Measurements from ENCODE around the gene KDM4D.

GRCh38 chr11:94968334-94968958, 5.1 kb upstream of the KDM4D start:
- TF ChIP-seq POLR2AphosphoS5 (IDR thresholded peaks at IDR 0.05; ENCODE audit: low read depth) (no peak), SPI1 (IDR thresholded peaks at IDR 0.05; ENCODE audit: borderline replicate concordance, low read depth) (no peak)
- TF ChIP-seq, protein P1, sequence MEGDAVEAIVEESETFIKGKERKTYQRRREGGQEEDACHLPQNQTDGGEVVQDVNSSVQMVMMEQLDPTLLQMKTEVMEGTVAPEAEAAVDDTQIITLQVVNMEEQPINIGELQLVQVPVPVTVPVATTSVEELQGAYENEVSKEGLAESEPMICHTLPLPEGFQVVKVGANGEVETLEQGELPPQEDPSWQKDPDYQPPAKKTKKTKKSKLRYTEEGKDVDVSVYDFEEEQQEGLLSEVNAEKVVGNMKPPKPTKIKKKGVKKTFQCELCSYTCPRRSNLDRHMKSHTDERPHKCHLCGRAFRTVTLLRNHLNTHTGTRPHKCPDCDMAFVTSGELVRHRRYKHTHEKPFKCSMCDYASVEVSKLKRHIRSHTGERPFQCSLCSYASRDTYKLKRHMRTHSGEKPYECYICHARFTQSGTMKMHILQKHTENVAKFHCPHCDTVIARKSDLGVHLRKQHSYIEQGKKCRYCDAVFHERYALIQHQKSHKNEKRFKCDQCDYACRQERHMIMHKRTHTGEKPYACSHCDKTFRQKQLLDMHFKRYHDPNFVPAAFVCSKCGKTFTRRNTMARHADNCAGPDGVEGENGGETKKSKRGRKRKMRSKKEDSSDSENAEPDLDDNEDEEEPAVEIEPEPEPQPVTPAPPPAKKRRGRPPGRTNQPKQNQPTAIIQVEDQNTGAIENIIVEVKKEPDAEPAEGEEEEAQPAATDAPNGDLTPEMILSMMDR (IDR thresholded peaks at IDR 0.05; ENCODE audit: insufficient read depth, low read length): no peak

Data from HL-60 (cell line).